Neutrophil (primary cell): ENCODE results near the gene ZPBP.

ENCODE experiments used
- H3K27ac ChIP-seq: fragments of 200-600 bp; sonication (generic); 2 replicates; pipeline ENCODE4 v1.5.1; 2016; ENCODE audit warnings: mild to moderate bottlenecking, moderate library complexity
- H3K27me3 ChIP-seq: fragments of 200-600 bp; sonication (generic); 2 replicates; pipeline ENCODE4 v1.6.0; 2016; ENCODE audit warnings: mild to moderate bottlenecking
- H3K36me3 ChIP-seq: fragments of 200-600 bp; sonication (generic); 2 replicates; pipeline ENCODE4 v1.5.1; 2017
- H3K4me1 ChIP-seq, 2 experiments: fragments of 200-600 bp in 1 of 2; sonication (generic) in 1 of 2; 1 replicate in 1 of 2; 2 replicates in 1 of 2; pipeline versions ENCODE4 v1.5.1 to v1.6.1; 2013 to 2016; ENCODE audit warnings: low read depth in 1 of 2, low read length in 1 of 2, mild to moderate bottlenecking in 1 of 2, moderate library complexity in 1 of 2; ENCODE audit not compliant: control insufficient read depth in 1 of 2, insufficient read depth in 1 of 2
- H3K4me3 ChIP-seq, 2 experiments: fragments of 200-600 bp in 1 of 2; sonication (generic) in 1 of 2; 1 replicate in 1 of 2; 2 replicates in 1 of 2; pipeline ENCODE4 v1.5.1; 2013 to 2016; ENCODE audit warnings: low read depth in 1 of 2, low read length in 1 of 2, mild to moderate bottlenecking in 1 of 2, moderate library complexity in 1 of 2
- H3K9me3 ChIP-seq: fragments of 200-600 bp; sonication (generic); 2 replicates; pipeline ENCODE4 v1.5.1; 2016
- CTCF ChIP-seq: fragments of 200-600 bp; sonication (generic); IDR thresholded peaks from 2 replicates; pipeline ENCODE4 v1.5.1; 2016; ENCODE audit warnings: antibody characterized with exemption

Gene ZPBP

GRCh38 chr7:49986191-49986590, 106.9 kb downstream of the ZPBP start:
- no peaks in the 10 kb centered on the region for H3K4me1 ChIP-seq
- H3K27me3 ChIP-seq: no peaks in the 10 kb centered on the region
- no peaks in the 10 kb centered on the region for H3K9me3 ChIP-seq
- no peak overlapping the region for H3K4me3 ChIP-seq
- TF ChIP-seq CTCF: no peak
- H3K36me3 ChIP-seq: no peaks in the 10 kb centered on the region
- H3K27ac ChIP-seq: no peak overlapping the region

GRCh38 chr7:49980465-49980864, 112.6 kb downstream of the ZPBP start:
- Histone ChIP-seq H3K36me3 (no peaks in the 10 kb centered on the region), H3K27me3 (no peaks in the 10 kb centered on the region), H3K4me3 (no peak overlapping the region), H3K27ac (no peak overlapping the region), H3K9me3 (no peaks in the 10 kb centered on the region), H3K4me1 (no peaks in the 10 kb centered on the region)
- TF ChIP-seq CTCF: no peak

GRCh38 chr7:49976238-49976637, 116.8 kb downstream of the ZPBP start:
- no peaks in the 10 kb centered on the region for H3K27me3 ChIP-seq
- H3K4me1 ChIP-seq: no peaks in the 10 kb centered on the region
- H3K36me3 ChIP-seq: no peaks in the 10 kb centered on the region
- no peak overlapping the region for H3K27ac ChIP-seq
- no peak for TF ChIP-seq CTCF
- H3K4me3 ChIP-seq: no peak overlapping the region
- H3K9me3 ChIP-seq: no peaks in the 10 kb centered on the region

GRCh38 chr7:49974035-49974434, 119.0 kb downstream of the ZPBP start:
- no peak overlapping the region for H3K27ac ChIP-seq
- no peak overlapping the region for H3K4me3 ChIP-seq
- H3K27me3 ChIP-seq: no peaks in the 10 kb centered on the region
- no peak for TF ChIP-seq CTCF
- no peaks in the 10 kb centered on the region for H3K9me3 ChIP-seq
- no peaks in the 10 kb centered on the region for H3K36me3 ChIP-seq
- no peaks in the 10 kb centered on the region for H3K4me1 ChIP-seq

- Histone ChIP-seq H3K36me3 (no peaks in the 10 kb centered on the region), H3K27me3 (no peaks in the 10 kb centered on the region), H3K9me3 (no peaks in the 10 kb centered on the region), H3K4me3 (no peak overlapping the region), H3K4me1 (no peaks in the 10 kb centered on the region), H3K27ac (no peak overlapping the region)
- TF ChIP-seq CTCF: no peak
Measured at GRCh38 chr7:49937608-49938007, 155.4 kb downstream of the ZPBP start.

GRCh38 chr7:49931627-49932026, 161.4 kb downstream of the ZPBP start:
- H3K27me3 ChIP-seq: no peaks in the 10 kb centered on the region
- H3K4me1 ChIP-seq: no peaks in the 10 kb centered on the region
- no peak overlapping the region for H3K27ac ChIP-seq
- TF ChIP-seq CTCF: no peak
- no peaks in the 10 kb centered on the region for H3K36me3 ChIP-seq
- H3K9me3 ChIP-seq: no peaks in the 10 kb centered on the region
- no peak overlapping the region for H3K4me3 ChIP-seq
